ENCODE data around the gene SYT14. TPM values are rescaled to one million over a fixed set of nuclear protein-coding genes. Genes with fewer than 3 reads are reported as not detected.
"Not testable (repeated sequence)": the region's sequence is repeated elsewhere in the genome, so short reads cannot be mapped to it uniquely, and the experiment has no call there.

The SYT14 gene
- polyA plus RNA-seq, 2 of the 4 experiments (the other 2 are of a cell fraction): 0.01 to 0.06 TPM

- 78% methylated on average over 7 of the region's 7 CpGs for WGBS (ENCODE audit: missing lambda C conversion rate)
- no peak for ATAC-seq
- TF ChIP-seq HOXA7 (CRISPR knock-in tag; IDR thresholded peaks at IDR 0.05) (no peak), POLR2A (IDR thresholded peaks at IDR 0.05; ENCODE audit: low read length) (no peak), NR3C1 (IDR thresholded peaks at IDR 0.05) (no peak), MAX (IDR thresholded peaks at IDR 0.05) (no peak), HDAC2 (IDR thresholded peaks at IDR 0.05) (no peak)
- TF ChIP-seq, protein P1, sequence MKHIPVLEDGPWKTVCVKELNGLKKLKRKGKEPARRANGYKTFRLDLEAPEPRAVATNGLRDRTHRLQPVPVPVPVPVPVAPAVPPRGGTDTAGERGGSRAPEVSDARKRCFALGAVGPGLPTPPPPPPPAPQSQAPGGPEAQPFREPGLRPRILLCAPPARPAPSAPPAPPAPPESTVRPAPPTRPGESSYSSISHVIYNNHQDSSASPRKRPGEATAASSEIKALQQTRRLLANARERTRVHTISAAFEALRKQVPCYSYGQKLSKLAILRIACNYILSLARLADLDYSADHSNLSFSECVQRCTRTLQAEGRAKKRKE (CRISPR knock-in tag; IDR thresholded peaks at IDR 0.05; ENCODE audit: low read depth): no peak
- TF ChIP-seq, protein P2, sequence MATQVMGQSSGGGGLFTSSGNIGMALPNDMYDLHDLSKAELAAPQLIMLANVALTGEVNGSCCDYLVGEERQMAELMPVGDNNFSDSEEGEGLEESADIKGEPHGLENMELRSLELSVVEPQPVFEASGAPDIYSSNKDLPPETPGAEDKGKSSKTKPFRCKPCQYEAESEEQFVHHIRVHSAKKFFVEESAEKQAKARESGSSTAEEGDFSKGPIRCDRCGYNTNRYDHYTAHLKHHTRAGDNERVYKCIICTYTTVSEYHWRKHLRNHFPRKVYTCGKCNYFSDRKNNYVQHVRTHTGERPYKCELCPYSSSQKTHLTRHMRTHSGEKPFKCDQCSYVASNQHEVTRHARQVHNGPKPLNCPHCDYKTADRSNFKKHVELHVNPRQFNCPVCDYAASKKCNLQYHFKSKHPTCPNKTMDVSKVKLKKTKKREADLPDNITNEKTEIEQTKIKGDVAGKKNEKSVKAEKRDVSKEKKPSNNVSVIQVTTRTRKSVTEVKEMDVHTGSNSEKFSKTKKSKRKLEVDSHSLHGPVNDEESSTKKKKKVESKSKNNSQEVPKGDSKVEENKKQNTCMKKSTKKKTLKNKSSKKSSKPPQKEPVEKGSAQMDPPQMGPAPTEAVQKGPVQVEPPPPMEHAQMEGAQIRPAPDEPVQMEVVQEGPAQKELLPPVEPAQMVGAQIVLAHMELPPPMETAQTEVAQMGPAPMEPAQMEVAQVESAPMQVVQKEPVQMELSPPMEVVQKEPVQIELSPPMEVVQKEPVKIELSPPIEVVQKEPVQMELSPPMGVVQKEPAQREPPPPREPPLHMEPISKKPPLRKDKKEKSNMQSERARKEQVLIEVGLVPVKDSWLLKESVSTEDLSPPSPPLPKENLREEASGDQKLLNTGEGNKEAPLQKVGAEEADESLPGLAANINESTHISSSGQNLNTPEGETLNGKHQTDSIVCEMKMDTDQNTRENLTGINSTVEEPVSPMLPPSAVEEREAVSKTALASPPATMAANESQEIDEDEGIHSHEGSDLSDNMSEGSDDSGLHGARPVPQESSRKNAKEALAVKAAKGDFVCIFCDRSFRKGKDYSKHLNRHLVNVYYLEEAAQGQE (IDR thresholded peaks at IDR 0.05): no peak
- no peak overlapping the region for H3K4me2 ChIP-seq
- H3K4me3 ChIP-seq: no peak overlapping the region
- no peak for FAIRE-seq
- no peak for DNase-seq (ENCODE audit: low read depth in 1 of 2, low spot score in 1 of 2)
- CTCF ChIA-PET: interaction anchor here (0.6 to 2.1 kb wide), 3 partner anchors 56 to 1599 kb away, joined by 3 to 4 read pairs (median 3); no protein-coding TSS in a partner anchor
- H3K4me1 ChIP-seq: peaks cover 14% of the 10 kb centered on the region; the same call in 2 of the 3 replicates
- H3K27ac ChIP-seq: peak overlapping the region in 1 of 2 experiments; percentile 13; a peak in 1 of 6 replicates
- POLR2A ChIA-PET: no interaction called here
- H3K9me3 ChIP-seq: no peaks in the 10 kb centered on the region
Measured at GRCh38 chr1:210189426-210189825, 251.4 kb downstream of the SYT14 start.

GRCh38 chr1:210195635-210196160 lies 257.7 kb downstream of the SYT14 start:
- Histone ChIP-seq H3K4me3 (no peak overlapping the region), H3K4me1 (no peaks in the 10 kb centered on the region), H3K9me3 (peaks cover 13% of the 10 kb centered on the region), H3K27ac (no peak overlapping the region), H3K4me2 (no peak overlapping the region)
- no peak for DNase-seq (ENCODE audit: low read depth in 1 of 2, low spot score in 1 of 2)
- WGBS (ENCODE audit: missing lambda C conversion rate): 40% methylated on average over 8 of the region's 8 CpGs
- no peak for FAIRE-seq
- TF ChIP-seq FOSL2 (IDR thresholded peaks at IDR 0.05): no peak
- no peak for TF ChIP-seq FOSL2 (CRISPR knock-in tag; IDR thresholded peaks at IDR 0.05)
- no peak for TF ChIP-seq ELK1 (IDR thresholded peaks at IDR 0.05; ENCODE audit: low read depth, low read length)
- TF ChIP-seq, protein P3, sequence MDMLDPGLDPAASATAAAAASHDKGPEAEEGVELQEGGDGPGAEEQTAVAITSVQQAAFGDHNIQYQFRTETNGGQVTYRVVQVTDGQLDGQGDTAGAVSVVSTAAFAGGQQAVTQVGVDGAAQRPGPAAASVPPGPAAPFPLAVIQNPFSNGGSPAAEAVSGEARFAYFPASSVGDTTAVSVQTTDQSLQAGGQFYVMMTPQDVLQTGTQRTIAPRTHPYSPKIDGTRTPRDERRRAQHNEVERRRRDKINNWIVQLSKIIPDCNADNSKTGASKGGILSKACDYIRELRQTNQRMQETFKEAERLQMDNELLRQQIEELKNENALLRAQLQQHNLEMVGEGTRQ (IDR thresholded peaks at IDR 0.05): no peak
- TF ChIP-seq MAFK (IDR thresholded peaks at IDR 0.05; ENCODE audit: partially characterized antibody): no peak
- no peak for TF ChIP-seq MAX (IDR thresholded peaks at IDR 0.05)
- TF ChIP-seq TFCP2L1 (CRISPR knock-in tag; IDR thresholded peaks at IDR 0.05): no peak
- TF ChIP-seq HOXA7 (CRISPR knock-in tag; IDR thresholded peaks at IDR 0.05): no peak
- TF ChIP-seq EP300 (IDR thresholded peaks at IDR 0.05): no peak
- TF ChIP-seq CHD4 (IDR thresholded peaks at IDR 0.05; ENCODE audit: borderline replicate concordance): no peak
- no peak for TF ChIP-seq MAZ (IDR thresholded peaks at IDR 0.05; ENCODE audit: borderline replicate concordance, low read depth, low read length)
- TF ChIP-seq PHF8 (IDR thresholded peaks at IDR 0.05; ENCODE audit: borderline replicate concordance, low read depth): no peak
- TF ChIP-seq GATA3 (IDR thresholded peaks at IDR 0.05; ENCODE audit: borderline replicate concordance): no peak
- CTCF ChIA-PET: no interaction called here
- POLR2A ChIA-PET: no interaction called here
- ATAC-seq: no peak

DNA sequence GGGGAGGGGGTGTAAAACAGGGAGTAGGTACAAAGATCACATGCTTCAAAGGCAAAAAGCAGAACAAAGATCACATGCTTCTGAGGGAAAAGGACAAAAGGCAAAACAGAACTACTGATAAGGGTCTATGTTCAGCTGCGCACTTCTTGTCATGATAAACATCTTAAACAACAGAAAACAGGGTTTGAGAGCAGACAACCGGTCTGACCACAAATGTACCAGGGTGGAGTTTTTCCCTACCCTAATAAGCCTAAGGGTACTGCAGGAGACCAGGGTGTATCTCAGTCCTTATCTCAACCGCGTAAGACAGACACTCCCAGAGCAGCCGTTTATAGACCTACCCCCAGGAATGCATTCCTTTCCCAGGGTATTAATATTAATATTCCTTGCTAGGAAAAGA lies 258.2 kb downstream of the SYT14 start:
- H3K9me3 ChIP-seq: peaks cover 13% of the 10 kb centered on the region
- DNase-seq (ENCODE audit: low read depth in 1 of 2, low spot score in 1 of 2); POLR2A ChIA-PET; CTCF ChIA-PET; ATAC-seq; H3K27ac ChIP-seq; FAIRE-seq; H3K4me1 ChIP-seq; H3K4me3 ChIP-seq; H3K4me2 ChIP-seq: not testable (repeated sequence)
- 78% methylated on average over 5 of the region's 5 CpGs for WGBS (ENCODE audit: missing lambda C conversion rate)
